OCI-LY7 (cell line): ENCODE data around the gene RPRML. TPM values are rescaled to one million over a fixed set of nuclear protein-coding genes. Genes with fewer than 3 reads are reported as not detected.

Experiments
- BruUV-seq: library from RNA; stranded (reverse); fragments of 400-500 nt; replicated peaks from 2 replicates; lab custom pipeline; 2021; lab: Mats Ljungman, UMichigan
- CTCF ChIA-PET: fragments of 300-600 bp; sonication (Branson Sonifier 250); formaldehyde crosslinking; loops from one replicate; lab custom pipeline; 2022; ENCODE audit warnings: antibody characterized with exemption; ENCODE audit not compliant: unreplicated experiment; lab: Charles Lee
- POLR2A ChIA-PET: fragments of 300-600 bp; sonication (Branson Sonifier 250); formaldehyde crosslinking; loops from one replicate; lab custom pipeline; 2022; ENCODE audit warnings: antibody characterized with exemption; lab: Charles Lee
- DNase-seq: peaks from one replicate; pipeline ENCODE4 v3.0.0-alpha.2; 2015; ENCODE audit warnings: low spot score
- H2AFZ ChIP-seq: fragments of 200-600 bp; sonication (generic), shearing (Covaris generic); 2 replicates; pipeline ENCODE4 v1.6.1; 2014; ENCODE audit warnings: mild to moderate bottlenecking, antibody characterized with exemption, low read length, moderate library complexity
- H3K27ac ChIP-seq: fragments of 200-600 bp; sonication (generic); 2 replicates; pipeline ENCODE4 v1.5.1; 2014; ENCODE audit warnings: mixed run types, low read depth, mild to moderate bottlenecking, moderate library complexity, low read length, inconsistent platforms; ENCODE audit not compliant: poor library complexity, severe bottlenecking
- H3K36me3 ChIP-seq: fragments of 200-600 bp; sonication (generic); 2 replicates; pipeline ENCODE4 v1.6.1; 2014; ENCODE audit warnings: mild to moderate bottlenecking, antibody characterized with exemption, low read length, moderate library complexity, mixed read lengths; ENCODE audit not compliant: insufficient read depth
- H3K4me1 ChIP-seq: fragments of 200-600 bp; sonication (generic); 2 replicates; pipeline ENCODE4 v1.5.1; 2014; ENCODE audit warnings: mild to moderate bottlenecking, low read length; ENCODE audit not compliant: insufficient read depth, poor library complexity, severe bottlenecking
- H3K4me2 ChIP-seq: fragments of 200-600 bp; sonication (generic); 2 replicates; pipeline ENCODE4 v1.6.1; 2014; ENCODE audit warnings: mild to moderate bottlenecking, low read length
- H3K4me3 ChIP-seq: fragments of 200-600 bp; sonication (generic); 2 replicates; pipeline ENCODE4 v1.5.1; 2014; ENCODE audit warnings: mild to moderate bottlenecking, low read depth, low read length; ENCODE audit not compliant: poor library complexity, severe bottlenecking
- H3K79me2 ChIP-seq: fragments of 200-600 bp; sonication (generic); 2 replicates; pipeline ENCODE4 v1.6.1; 2016; ENCODE audit warnings: low read depth, mild to moderate bottlenecking, low read length, moderate library complexity, mixed read lengths; ENCODE audit not compliant: insufficient read depth
- H3K9me2 ChIP-seq: fragments of 200-600 bp; sonication (generic); 2 replicates; pipeline ENCODE4 v1.6.1; 2016; ENCODE audit warnings: mild to moderate bottlenecking, low read length, mixed read lengths; ENCODE audit not compliant: insufficient read depth
- H3K9me3 ChIP-seq: fragments of 200-600 bp; sonication (generic); 2 replicates; pipeline ENCODE4 v1.6.1; 2014; ENCODE audit warnings: mild to moderate bottlenecking, mixed run types, low read length, mixed read lengths
- H4K20me1 ChIP-seq: fragments of 200-600 bp; sonication (generic); 2 replicates; pipeline ENCODE4 v1.6.1; 2014; ENCODE audit warnings: mild to moderate bottlenecking, antibody characterized with exemption, low read length, moderate library complexity, mixed read lengths; ENCODE audit not compliant: insufficient read depth
- CTCF ChIP-seq: fragments of 200-600 bp; sonication (generic); conservative IDR thresholded peaks from 2 replicates; pipeline ENCODE4 v1.5.1; 2014; ENCODE audit warnings: mild to moderate bottlenecking, antibody characterized with exemption, low read length, moderate library complexity, mixed read lengths
- EZH2phosphoT487 ChIP-seq: fragments of 200-600 bp; sonication (generic); IDR thresholded peaks from 2 replicates; pipeline ENCODE4 v1.6.1; 2018; ENCODE audit warnings: low read depth, borderline replicate concordance, mild to moderate bottlenecking, mixed run types, antibody characterized with exemption, low read length, moderate library complexity, mixed read lengths
- intact Hi-C: fragments of 100-400 bp; cut with micrococcal nuclease; formaldehyde crosslinking; loops from one replicate; pipeline ENCODE4 v1.10.0; 2022; ENCODE audit not compliant: unreplicated experiment
- total RNA-seq, 2 experiments: library from RNA; depleted of rRNA in 1 of 2; stranded (reverse); fragments of >200 nt in 1 of 2; shearing (Covaris generic) in 1 of 2; gene quantifications; 2 replicates each; pipeline ENCODE4 v1.2.3, GENCODE V29; 2014 to 2022

RPRML gene
- total RNA-seq, 2 experiments from 2014 or later, result 1.2 to 8.8 TPM

GRCh38 chr17:46968224-46968834 lies 10.7 kb downstream of the RPRML start:
- Histone ChIP-seq H3K4me1 (no peaks in the 10 kb centered on the region), H3K36me3 (no peaks in the 10 kb centered on the region), H3K79me2 (no peaks in the 10 kb centered on the region), H4K20me1 (no peaks in the 10 kb centered on the region), H3K4me3 (no peak overlapping the region), H3K9me3 (no peaks in the 10 kb centered on the region), H3K9me2 (no peaks in the 10 kb centered on the region), H3K27ac (no peak overlapping the region), H3K4me2 (no peak overlapping the region), H2AFZ (no peak overlapping the region)
- CTCF ChIA-PET, result no interaction called here
- POLR2A ChIA-PET, result no interaction called here
- no TSS peak for BruUV-seq
- intact Hi-C loops, result no loop called here
- no peak for DNase-seq
- TF ChIP-seq EZH2phosphoT487, result no peak
- TF ChIP-seq CTCF, result no peak

DNA sequence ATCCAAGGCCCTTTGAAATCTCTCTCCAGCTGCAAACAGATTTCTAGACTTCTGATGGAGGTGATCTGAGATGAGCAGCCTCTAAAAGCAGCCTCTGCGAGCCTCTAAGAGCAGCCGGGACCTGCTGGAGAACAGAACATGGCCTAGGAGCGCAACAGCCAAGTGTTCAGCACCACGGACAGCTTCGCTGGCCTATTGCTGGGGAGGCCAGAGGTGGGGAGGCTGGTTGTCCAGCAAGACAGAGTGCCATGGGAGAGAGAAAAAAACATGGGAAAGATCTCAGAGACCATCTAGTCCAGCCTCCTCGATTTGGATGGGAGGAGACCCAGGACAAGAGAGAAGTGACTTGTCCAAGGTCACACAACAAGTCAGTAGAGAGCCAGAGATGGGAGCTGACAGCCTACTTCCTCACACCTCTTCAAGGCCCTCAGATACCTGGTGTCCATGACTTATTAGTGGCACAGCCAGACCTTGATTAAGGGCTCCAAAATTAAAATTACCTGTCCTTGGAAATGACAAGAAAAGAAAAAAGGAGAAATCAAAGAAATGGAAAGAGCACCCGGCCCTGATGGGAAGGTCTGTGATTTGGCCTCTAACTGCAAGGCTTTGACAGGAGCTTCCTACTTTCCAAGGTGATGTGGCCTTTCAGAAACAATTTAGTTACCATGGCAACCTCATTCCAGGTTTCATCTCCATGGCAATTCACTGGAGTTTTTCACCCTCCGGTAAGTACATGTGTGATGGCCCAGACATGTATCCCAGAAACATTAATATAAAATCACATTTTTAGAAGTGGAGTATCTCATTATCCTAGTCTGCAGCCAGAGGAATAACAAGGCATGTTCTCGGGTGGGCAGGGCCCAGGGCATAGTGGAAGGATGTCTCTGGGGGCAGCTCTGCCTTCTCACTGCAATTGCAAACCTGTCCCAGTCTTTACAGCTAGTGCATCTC lies 14.5 kb downstream of the RPRML start:
- Histone ChIP-seq H3K36me3 (no peaks in the 10 kb centered on the region), H3K79me2 (no peaks in the 10 kb centered on the region), H4K20me1 (no peaks in the 10 kb centered on the region), H2AFZ (no peak overlapping the region), H3K27ac (no peak overlapping the region), H3K9me3 (no peaks in the 10 kb centered on the region), H3K4me2 (no peak overlapping the region), H3K9me2 (no peaks in the 10 kb centered on the region), H3K4me1 (peaks cover 6% of the 10 kb centered on the region), H3K4me3 (no peak overlapping the region)
- DNase-seq, result no peak
- ChIA-PET CTCF (interaction anchor here (1.0 kb wide), 1 partner anchor 13 kb away, joined by 3 read pairs; no protein-coding TSS in a partner anchor), POLR2A (no interaction called here)
- intact Hi-C loops, result no loop called here
- no peak for TF ChIP-seq EZH2phosphoT487
- TF ChIP-seq CTCF, result no peak
- BruUV-seq, result no TSS peak
